Posterior vena cava (tissue), 2 donors: ENCODE results near the gene SHISA8. TPM values are rescaled to one million over a fixed set of nuclear protein-coding genes. Genes with fewer than 3 reads are reported as not detected.
A peak's percentile ranks its signal among the peaks of the same experiment; 100 is the strongest.

Experiments used
- DNase-seq: peaks from one replicate; pipeline ENCODE4 v3.0.0-alpha.2; 2020; ENCODE audit warnings: low spot score
- intact Hi-C, 2 donors: fragments of 100-400 bp; cut with DNase I; formaldehyde crosslinking; loops; one replicate each; pipeline versions ENCODE4 v1.14.1 to v1.14.2; 2022 to 2023
- total RNA-seq, 2 donors: library from RNA; stranded (reverse); fragmentation: NEBNext Ultra II Directional; extraction: Animal tissue kit (Norgen Biotek cat#: 25700); gene quantifications; one replicate each; pipeline ENCODE4 v1.2.1, GENCODE V29; 2021
- donor health status: DM: yes; HTN: yes; CAD: no.
- donor health status: DM: yes; HTN: yes; CAD: no.

Gene SHISA8
- total RNA-seq, 2 donors from 2014 or later = not detected

- intact Hi-C loops = no loop called here
- no peak for DNase-seq
Measured at GRCh38 chr22:41935015-41935351, 20.1 kb upstream of the SHISA8 start.

GRCh38 chr22:41934284-41935014 is 19.6 kb upstream of the SHISA8 start:
- intact Hi-C loops = no loop called here
- no peak for DNase-seq

GRCh38 chr22:41933411-41934177 is 18.7 kb upstream of the SHISA8 start:
- DNase-seq = no peak
- intact Hi-C loops = no loop called here

GRCh38 chr22:41932353-41932752 is 17.5 kb upstream of the SHISA8 start:
- intact Hi-C loops = no loop called here
- no peak for DNase-seq

GRCh38 chr22:41931701-41932269 is 16.9 kb upstream of the SHISA8 start:
- no peak for DNase-seq
- intact Hi-C loops = no loop called here

GRCh38 chr22:41929418-41929810 is 14.5 kb upstream of the SHISA8 start:
- no peak for DNase-seq
- intact Hi-C loops = no loop called here

- no peak for DNase-seq
- intact Hi-C loops = no loop called here
Measured at GRCh38 chr22:41928593-41929417, 13.9 kb upstream of the SHISA8 start.

- no peak for DNase-seq
- intact Hi-C loops = no loop called here
Measured at GRCh38 chr22:41927813-41928212, 12.9 kb upstream of the SHISA8 start.

GRCh38 chr22:41925783-41926460 is 11.0 kb upstream of the SHISA8 start:
- DNase-seq = no peak
- intact Hi-C loops = no loop called here

GRCh38 chr22:41923595-41924276 is 8.9 kb upstream of the SHISA8 start:
- intact Hi-C loops = no loop called here

GRCh38 chr22:41922940-41923594 is 8.2 kb upstream of the SHISA8 start:
- intact Hi-C loops = no loop called here

More at GRCh38 chr22:41923595-41924276, 8.9 kb upstream of the SHISA8 start:
- DNase-seq = no peak

GRCh38 chr22:41922328-41922727 is 7.5 kb upstream of the SHISA8 start:
- no peak for DNase-seq
- intact Hi-C loops = no loop called here

More at GRCh38 chr22:41922940-41923594, 8.2 kb upstream of the SHISA8 start:
- DNase-seq = no peak

- intact Hi-C loops = no loop called here
- DNase-seq = no peak
Measured at GRCh38 chr22:41920271-41920976, 5.5 kb upstream of the SHISA8 start.

- no peak for DNase-seq
- intact Hi-C loops = no loop called here
Measured at GRCh38 chr22:41919357-41920224, 4.7 kb upstream of the SHISA8 start.

GRCh38 chr22:41917903-41918791 is 3.3 kb upstream of the SHISA8 start:
- intact Hi-C loops = no loop called here
- DNase-seq = peak; percentile 89
